ENCODE results near the gene IL13RA2. TPM values are rescaled to one million over a fixed set of nuclear protein-coding genes. Genes with fewer than 3 reads are reported as not detected.

Gene IL13RA2, protein sequence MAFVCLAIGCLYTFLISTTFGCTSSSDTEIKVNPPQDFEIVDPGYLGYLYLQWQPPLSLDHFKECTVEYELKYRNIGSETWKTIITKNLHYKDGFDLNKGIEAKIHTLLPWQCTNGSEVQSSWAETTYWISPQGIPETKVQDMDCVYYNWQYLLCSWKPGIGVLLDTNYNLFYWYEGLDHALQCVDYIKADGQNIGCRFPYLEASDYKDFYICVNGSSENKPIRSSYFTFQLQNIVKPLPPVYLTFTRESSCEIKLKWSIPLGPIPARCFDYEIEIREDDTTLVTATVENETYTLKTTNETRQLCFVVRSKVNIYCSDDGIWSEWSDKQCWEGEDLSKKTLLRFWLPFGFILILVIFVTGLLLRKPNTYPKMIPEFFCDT
- not detected for total RNA-seq

DNA sequence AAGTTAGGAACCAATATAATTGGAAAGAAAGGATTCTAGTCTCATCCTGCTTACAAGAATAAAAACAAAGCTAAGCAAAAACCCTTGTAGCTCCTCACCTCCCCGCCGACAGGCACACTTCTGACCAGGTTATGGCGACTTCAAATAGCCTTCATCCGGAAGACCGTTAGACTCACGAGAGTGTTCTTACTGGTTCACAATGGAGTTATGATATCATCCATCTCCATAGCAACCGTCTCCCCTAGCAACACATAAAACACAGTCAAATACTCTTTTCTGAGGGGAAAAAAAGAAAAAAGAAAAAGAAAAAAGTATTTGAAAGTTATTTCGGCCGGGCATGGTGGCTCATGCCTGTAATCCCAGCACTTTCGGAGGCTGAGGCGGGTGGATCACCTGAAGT is at the start of gene IL13RA2:
Gene IL13RA2, minus strand, starts transcription at position 162 of the 400 bp plus-strand sequence. CDS start 347 bp downstream, outside the sequence.
- Mint-ChIP-seq H3K36me3 (ENCODE audit: low read depth) (no peaks in the 10 kb centered on the region), H3K4me1 (ENCODE audit: low read depth) (no peaks in the 10 kb centered on the region), H3K4me3 (no peak within 1 kb of the TSS), H3K9me3 (peaks cover 1% of the 10 kb centered on the region), H3K27ac (no peak within 1 kb of the TSS), H3K27me3 (ENCODE audit: low read depth) (no peaks in the 10 kb centered on the region)
- intact Hi-C loops (cut with micrococcal nuclease) = no loop called here
- DNase-seq = no peak
- CTCF ChIA-PET = interaction anchor here (1.6 kb wide), 1 partner anchor 8 kb away, joined by 4 read pairs; no protein-coding TSS in a partner anchor

DNA sequence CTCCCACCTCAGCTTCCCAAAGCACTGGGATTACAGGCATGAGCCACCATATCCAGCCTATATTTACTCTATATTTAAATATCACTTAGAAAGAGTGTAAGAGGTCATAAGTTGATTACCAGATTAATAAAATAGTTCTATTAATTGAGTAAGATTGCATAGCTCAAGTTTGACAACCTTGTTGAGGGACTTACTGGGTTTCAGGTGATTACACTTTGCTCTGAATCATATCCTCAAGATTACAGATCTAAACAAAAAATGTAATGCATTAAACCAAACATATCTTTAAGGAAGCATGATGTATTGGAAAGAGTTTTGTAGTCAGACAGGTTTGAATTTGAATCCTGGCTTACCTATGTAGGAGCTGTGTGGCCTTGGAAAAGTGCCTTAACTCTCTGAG is 47.9 kb upstream of the IL13RA2 start:
- DNase-seq = no peak
- no peaks in the 10 kb centered on the region for H3K36me3 Mint-ChIP-seq (ENCODE audit: low read depth)
- CTCF ChIA-PET = no interaction called here
- H3K27me3 Mint-ChIP-seq (ENCODE audit: low read depth) = no peaks in the 10 kb centered on the region
- no peaks in the 10 kb centered on the region for H3K4me1 Mint-ChIP-seq (ENCODE audit: low read depth)
- peaks cover 2% of the 10 kb centered on the region for H3K9me3 Mint-ChIP-seq
- intact Hi-C loops (cut with micrococcal nuclease) = no loop called here
- no peak overlapping the region for H3K27ac Mint-ChIP-seq
- no peak overlapping the region for H3K4me3 Mint-ChIP-seq

DNA sequence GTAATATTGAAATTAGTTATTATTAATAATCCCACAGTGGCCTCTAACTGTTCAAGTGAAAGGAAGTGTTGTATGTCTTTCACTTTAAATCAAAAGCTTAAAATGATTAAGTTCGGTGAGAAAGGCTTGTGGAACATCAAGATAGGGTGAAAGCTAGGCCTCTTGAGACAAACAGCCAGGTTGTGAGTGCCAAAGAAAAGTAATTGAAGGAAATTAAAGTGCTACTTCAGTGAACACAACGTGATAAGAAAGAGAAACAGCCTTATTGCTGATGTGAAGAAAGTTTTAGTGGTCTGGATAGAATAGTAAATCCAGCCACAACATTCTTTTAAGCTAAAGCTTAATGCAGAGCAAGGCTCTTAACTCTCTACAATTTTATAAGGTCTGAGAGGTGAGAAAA is 42.6 kb upstream of the IL13RA2 start:
- Mint-ChIP-seq H3K27ac (no peak overlapping the region), H3K27me3 (ENCODE audit: low read depth) (no peaks in the 10 kb centered on the region), H3K4me3 (no peak overlapping the region), H3K4me1 (ENCODE audit: low read depth) (no peaks in the 10 kb centered on the region), H3K9me3 (peaks cover 2% of the 10 kb centered on the region), H3K36me3 (ENCODE audit: low read depth) (no peaks in the 10 kb centered on the region)
- intact Hi-C loops (cut with micrococcal nuclease) = no loop called here
- no peak for DNase-seq
- CTCF ChIA-PET = no interaction called here

DNA sequence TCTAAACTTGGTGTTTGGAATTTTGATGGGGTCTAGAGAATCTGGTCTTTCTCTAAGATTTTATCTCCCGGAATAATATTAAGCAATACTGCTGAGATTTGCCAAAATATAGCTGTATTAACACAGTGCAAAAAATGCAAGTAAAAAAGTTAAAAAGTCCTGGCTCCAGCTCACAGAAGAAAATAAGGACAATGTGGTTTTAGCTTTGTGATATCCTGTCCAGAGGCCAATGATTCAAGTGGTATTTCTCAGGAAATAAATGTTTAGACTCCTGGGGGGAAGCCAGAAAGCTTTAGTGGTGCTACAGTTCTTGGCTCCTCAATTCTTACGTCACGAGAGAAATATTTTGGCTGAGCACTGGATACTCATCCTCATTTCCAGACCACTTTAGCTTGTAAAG is 40.9 kb upstream of the IL13RA2 start:
- Mint-ChIP-seq H3K36me3 (ENCODE audit: low read depth) (no peaks in the 10 kb centered on the region), H3K9me3 (peaks cover 2% of the 10 kb centered on the region), H3K4me1 (ENCODE audit: low read depth) (no peaks in the 10 kb centered on the region), H3K27me3 (ENCODE audit: low read depth) (no peaks in the 10 kb centered on the region), H3K27ac (no peak overlapping the region), H3K4me3 (no peak overlapping the region)
- intact Hi-C loops (cut with micrococcal nuclease) = no loop called here
- DNase-seq = no peak
- CTCF ChIA-PET = no interaction called here

DNA sequence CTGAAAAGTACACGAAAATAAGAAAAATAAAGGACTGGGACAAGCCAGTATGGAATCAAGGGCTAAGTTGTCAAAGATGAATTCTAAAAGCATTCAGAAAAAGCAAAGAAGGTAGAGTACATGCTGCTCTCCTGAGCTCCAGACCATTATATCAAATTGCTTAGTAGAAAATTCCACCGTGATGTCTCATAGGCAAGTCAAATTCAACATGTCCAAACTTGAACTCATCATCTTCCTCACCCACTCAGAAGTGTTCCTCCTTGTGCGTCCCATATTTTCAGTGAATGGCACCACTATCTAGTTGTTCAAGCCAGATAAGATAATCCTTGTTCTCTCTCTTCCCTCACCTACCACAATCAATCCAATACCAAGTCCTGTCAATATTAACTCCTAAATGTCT is 37.5 kb upstream of the IL13RA2 start:
- Mint-ChIP-seq H3K4me3 (no peak overlapping the region), H3K9me3 (no peaks in the 10 kb centered on the region), H3K27me3 (ENCODE audit: low read depth) (no peaks in the 10 kb centered on the region), H3K27ac (no peak overlapping the region), H3K36me3 (ENCODE audit: low read depth) (no peaks in the 10 kb centered on the region), H3K4me1 (ENCODE audit: low read depth) (no peaks in the 10 kb centered on the region)
- intact Hi-C loops (cut with micrococcal nuclease) = no loop called here
- CTCF ChIA-PET = no interaction called here
- no peak for DNase-seq

- DNase-seq = no peak
- no peaks in the 10 kb centered on the region for H3K27me3 Mint-ChIP-seq (ENCODE audit: low read depth)
- no peaks in the 10 kb centered on the region for H3K4me1 Mint-ChIP-seq (ENCODE audit: low read depth)
- intact Hi-C loops (cut with micrococcal nuclease) = no loop called here
- no peak overlapping the region for H3K27ac Mint-ChIP-seq
- no peaks in the 10 kb centered on the region for H3K36me3 Mint-ChIP-seq (ENCODE audit: low read depth)
- no peak overlapping the region for H3K4me3 Mint-ChIP-seq
- no peaks in the 10 kb centered on the region for H3K9me3 Mint-ChIP-seq
- CTCF ChIA-PET = no interaction called here
These were observed 35.8 kb upstream of the IL13RA2 start for GRCh38 chrX:115053223-115053622.

DNA sequence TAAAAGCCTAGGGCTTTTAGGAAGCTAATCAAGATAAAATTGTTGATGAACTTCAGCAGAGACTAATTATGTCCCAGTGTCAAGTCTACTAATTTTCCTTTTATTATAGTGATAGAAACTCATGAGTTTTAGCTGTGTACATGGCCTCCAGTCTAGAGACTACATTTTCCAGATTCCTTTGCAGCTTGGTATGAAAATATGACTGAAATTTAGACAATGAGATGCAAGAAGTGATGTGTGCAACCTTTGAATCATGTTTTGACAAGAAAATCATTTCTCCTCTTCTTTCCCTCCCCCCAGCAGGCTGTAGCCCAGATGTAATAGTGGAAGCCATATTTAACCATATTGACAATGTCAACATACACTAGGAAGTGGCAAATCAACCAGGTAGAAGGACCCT is 30.3 kb upstream of the IL13RA2 start:
- CTCF ChIA-PET = no interaction called here
- Mint-ChIP-seq H3K4me3 (no peak overlapping the region), H3K36me3 (ENCODE audit: low read depth) (no peaks in the 10 kb centered on the region), H3K27me3 (ENCODE audit: low read depth) (no peaks in the 10 kb centered on the region), H3K4me1 (ENCODE audit: low read depth) (no peaks in the 10 kb centered on the region), H3K27ac (no peak overlapping the region), H3K9me3 (no peaks in the 10 kb centered on the region)
- intact Hi-C loops (cut with micrococcal nuclease) = no loop called here
- no peak for DNase-seq

DNA sequence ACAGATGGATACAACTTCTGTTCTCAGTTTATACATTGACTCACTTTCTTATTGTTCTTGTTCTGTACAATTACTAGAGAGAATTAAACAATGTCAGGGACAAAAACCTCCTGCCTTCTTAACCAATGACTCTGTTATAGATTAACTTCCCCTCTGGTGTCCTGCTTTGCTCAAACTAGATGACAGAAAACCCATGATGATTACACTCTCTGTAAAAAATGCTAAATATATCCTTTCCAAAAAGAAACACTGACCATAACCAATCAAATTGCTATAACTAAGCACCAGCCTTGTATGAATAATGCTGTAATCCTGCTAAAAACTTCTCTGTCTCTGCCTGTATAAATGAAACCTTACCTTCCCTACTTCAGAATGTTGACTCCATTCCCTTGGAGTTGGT is 29.8 kb upstream of the IL13RA2 start:
- H3K4me1 Mint-ChIP-seq (ENCODE audit: low read depth) = no peaks in the 10 kb centered on the region
- DNase-seq = no peak
- no peaks in the 10 kb centered on the region for H3K9me3 Mint-ChIP-seq
- no peaks in the 10 kb centered on the region for H3K27me3 Mint-ChIP-seq (ENCODE audit: low read depth)
- H3K4me3 Mint-ChIP-seq = no peak overlapping the region
- intact Hi-C loops (cut with micrococcal nuclease) = no loop called here
- CTCF ChIA-PET = no interaction called here
- no peak overlapping the region for H3K27ac Mint-ChIP-seq
- no peaks in the 10 kb centered on the region for H3K36me3 Mint-ChIP-seq (ENCODE audit: low read depth)

- H3K4me1 Mint-ChIP-seq (ENCODE audit: low read depth) = no peaks in the 10 kb centered on the region
- DNase-seq = no peak
- intact Hi-C loops (cut with micrococcal nuclease) = no loop called here
- H3K27ac Mint-ChIP-seq = no peak overlapping the region
- no peaks in the 10 kb centered on the region for H3K27me3 Mint-ChIP-seq (ENCODE audit: low read depth)
- H3K9me3 Mint-ChIP-seq = peaks cover 2% of the 10 kb centered on the region
- CTCF ChIA-PET = no interaction called here
- no peak overlapping the region for H3K4me3 Mint-ChIP-seq
- H3K36me3 Mint-ChIP-seq (ENCODE audit: low read depth) = no peaks in the 10 kb centered on the region
These were observed 23.0 kb upstream of the IL13RA2 start for GRCh38 chrX:115040417-115040816.

- CTCF ChIA-PET = no interaction called here
- H3K4me3 Mint-ChIP-seq = no peak overlapping the region
These were observed 21.0 kb upstream of the IL13RA2 start for GRCh38 chrX:115038406-115038805.

DNA sequence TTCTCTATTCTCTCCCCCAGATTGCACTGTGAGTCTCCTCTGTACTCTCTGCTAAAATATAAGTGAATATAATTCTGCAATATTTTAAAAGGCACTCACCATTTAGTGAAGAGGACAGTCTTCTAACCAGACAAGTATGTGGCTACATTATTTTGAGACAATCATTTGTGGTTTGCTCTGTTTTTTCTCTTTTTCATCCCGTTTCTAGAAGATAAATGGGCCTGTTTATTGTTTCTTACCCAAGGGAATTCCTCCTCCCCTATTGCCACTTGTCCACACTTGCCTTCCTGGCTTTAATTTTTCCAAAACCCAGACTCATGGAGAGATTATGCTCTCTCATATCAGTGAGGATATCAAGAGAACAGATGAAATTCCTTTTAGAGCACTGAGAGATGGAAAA is 18.6 kb upstream of the IL13RA2 start:
- no peak for DNase-seq
- intact Hi-C loops (cut with micrococcal nuclease) = no loop called here
- Mint-ChIP-seq H3K9me3 (peaks cover 2% of the 10 kb centered on the region), H3K4me3 (no peak overlapping the region), H3K4me1 (ENCODE audit: low read depth) (no peaks in the 10 kb centered on the region), H3K27ac (no peak overlapping the region), H3K36me3 (ENCODE audit: low read depth) (no peaks in the 10 kb centered on the region), H3K27me3 (ENCODE audit: low read depth) (no peaks in the 10 kb centered on the region)
- CTCF ChIA-PET = no interaction called here

More at GRCh38 chrX:115038406-115038805, 21.0 kb upstream of the IL13RA2 start:
- no peak for DNase-seq
- H3K27me3 Mint-ChIP-seq (ENCODE audit: low read depth) = no peaks in the 10 kb centered on the region
- intact Hi-C loops (cut with micrococcal nuclease) = no loop called here
- no peaks in the 10 kb centered on the region for H3K36me3 Mint-ChIP-seq (ENCODE audit: low read depth)
- no peak overlapping the region for H3K27ac Mint-ChIP-seq
- no peaks in the 10 kb centered on the region for H3K4me1 Mint-ChIP-seq (ENCODE audit: low read depth)
- H3K9me3 Mint-ChIP-seq = peaks cover 2% of the 10 kb centered on the region

DNA sequence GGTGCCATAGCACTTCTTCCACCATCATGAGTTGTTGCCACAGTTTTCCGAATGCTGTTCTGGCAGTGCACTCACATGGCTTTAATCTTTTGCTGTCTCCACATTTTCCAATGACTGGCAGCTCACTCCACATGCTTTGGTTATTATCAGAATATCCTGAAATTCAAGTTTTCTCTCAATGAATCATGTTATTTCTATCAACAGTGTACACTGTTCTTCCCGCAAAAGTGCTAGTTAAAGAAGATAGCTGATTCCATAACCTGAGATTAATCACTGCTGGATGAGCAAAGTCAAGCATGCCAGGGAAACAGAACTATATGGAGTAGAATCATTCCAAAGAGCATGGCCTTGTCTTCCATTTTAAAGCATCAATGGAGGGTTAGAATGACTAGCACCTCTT is 14.6 kb upstream of the IL13RA2 start:
- H3K9me3 Mint-ChIP-seq = no peaks in the 10 kb centered on the region
- intact Hi-C loops (cut with micrococcal nuclease) = no loop called here
- no peak overlapping the region for H3K27ac Mint-ChIP-seq
- no peak for DNase-seq
- CTCF ChIA-PET = no interaction called here
- no peaks in the 10 kb centered on the region for H3K27me3 Mint-ChIP-seq (ENCODE audit: low read depth)
- H3K4me1 Mint-ChIP-seq (ENCODE audit: low read depth) = no peaks in the 10 kb centered on the region
- H3K36me3 Mint-ChIP-seq (ENCODE audit: low read depth) = no peaks in the 10 kb centered on the region
- H3K4me3 Mint-ChIP-seq = no peak overlapping the region

DNA sequence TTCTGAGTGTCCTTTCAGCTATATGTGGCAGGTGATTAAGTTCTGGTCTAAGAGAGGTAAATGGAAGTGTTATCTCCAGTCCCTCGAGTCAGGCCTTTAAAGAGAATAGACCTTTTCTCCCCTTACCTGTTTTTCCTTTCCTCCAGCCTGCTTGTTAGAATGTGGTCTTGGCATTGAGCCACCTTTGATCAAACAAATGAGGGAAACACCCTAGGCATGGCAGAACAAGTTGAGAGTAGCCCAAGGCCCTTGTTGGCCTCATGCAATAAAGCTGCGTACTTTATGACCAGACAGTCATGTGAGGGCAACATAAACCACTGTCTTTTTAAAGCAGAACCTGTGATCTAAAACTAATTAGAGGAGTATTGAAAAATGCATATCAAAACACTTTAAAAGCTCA is 13.2 kb upstream of the IL13RA2 start:
- intact Hi-C loops (cut with micrococcal nuclease) = no loop called here
- Mint-ChIP-seq H3K27ac (no peak overlapping the region), H3K4me1 (ENCODE audit: low read depth) (no peaks in the 10 kb centered on the region), H3K36me3 (ENCODE audit: low read depth) (no peaks in the 10 kb centered on the region), H3K4me3 (no peak overlapping the region), H3K9me3 (no peaks in the 10 kb centered on the region), H3K27me3 (ENCODE audit: low read depth) (no peaks in the 10 kb centered on the region)
- CTCF ChIA-PET = no interaction called here
- no peak for DNase-seq
